Osteoblast (primary cell): ENCODE results near the gene BTBD3. TPM values are rescaled to one million over a fixed set of nuclear protein-coding genes. Genes with fewer than 3 reads are reported as not detected.

ENCODE experiments used
- DNase-seq: peaks from one replicate; pipeline ENCODE4 v3.0.0; 2011; ENCODE audit warnings: low spot score, mixed read lengths; ENCODE audit not compliant: insufficient read length; ENCODE audit errors: missing footprints
- H2AFZ ChIP-seq: 2 replicates; pipeline ENCODE4 v1.6.0; 2011; ENCODE audit warnings: mild to moderate bottlenecking, low read length
- H3K27ac ChIP-seq: 2 replicates; pipeline ENCODE4 v1.5.1; 2011; ENCODE audit warnings: mild to moderate bottlenecking, low read depth, low read length, moderate library complexity
- H3K27me3 ChIP-seq: 2 replicates; pipeline ENCODE4 v1.6.0; 2012; ENCODE audit warnings: mild to moderate bottlenecking, control low read depth, inconsistent platforms, low read length, moderate library complexity; ENCODE audit not compliant: insufficient read depth
- H3K36me3 ChIP-seq: 2 replicates; pipeline ENCODE4 v1.5.1; 2011; ENCODE audit warnings: mild to moderate bottlenecking, low read length, control low read depth, moderate library complexity; ENCODE audit not compliant: insufficient read depth
- H3K4me1 ChIP-seq: 2 replicates; pipeline ENCODE4 v1.5.1; 2011; ENCODE audit warnings: mild to moderate bottlenecking, low read length, control low read depth, moderate library complexity; ENCODE audit not compliant: insufficient read depth
- H3K4me2 ChIP-seq: 2 replicates; pipeline ENCODE4 v1.6.0; 2011; ENCODE audit warnings: mild to moderate bottlenecking, low read length; ENCODE audit not compliant: insufficient read depth
- H3K4me3 ChIP-seq: fragments of 200-600 bp; sonication (generic); 3 replicates; pipeline ENCODE4 v1.5.1; 2012; ENCODE audit warnings: mild to moderate bottlenecking, low read length, inconsistent platforms; ENCODE audit not compliant: insufficient read depth
- H3K79me2 ChIP-seq: 2 replicates; pipeline ENCODE4 v1.6.0; 2012; ENCODE audit warnings: mild to moderate bottlenecking, low read length, control low read depth, inconsistent platforms; ENCODE audit not compliant: insufficient read depth
- H3K9me3 ChIP-seq: 2 replicates; pipeline ENCODE4 v1.5.1; 2011; ENCODE audit warnings: low read depth, low read length, control low read depth
- H4K20me1 ChIP-seq: 2 replicates; pipeline ENCODE4 v1.6.0; 2012; ENCODE audit warnings: mild to moderate bottlenecking, low read length, control low read depth; ENCODE audit not compliant: insufficient read depth
- CTCF ChIP-seq: IDR thresholded peaks from 2 replicates; pipeline ENCODE4 v1.5.1; 2011; ENCODE audit warnings: mild to moderate bottlenecking, low read depth, low read length, moderate library complexity; ENCODE audit errors: extremely low read depth
- total RNA-seq: library from RNA; depleted of rRNA; stranded (reverse); fragments of >200 nt; gene quantifications from 2 replicates; pipeline ENCODE4 v1.2.3, GENCODE V29; 2012

The BTBD3 gene
- total RNA-seq, result 17.4 and 18.9 TPM in 2 replicates

- peak within 1 kb of the TSS; percentile 44 for H3K4me2 ChIP-seq
- H4K20me1 ChIP-seq, result peaks cover 4% of the 10 kb centered on the region
- H2AFZ ChIP-seq, result no peak within 1 kb of the TSS
- H3K79me2 ChIP-seq, result peaks cover 62% of the 10 kb centered on the region
- H3K27me3 ChIP-seq, result no peaks in the 10 kb centered on the region
- no peak for TF ChIP-seq CTCF
- no peak for DNase-seq
- H3K36me3 ChIP-seq, result peaks cover 3% of the 10 kb centered on the region
- H3K9me3 ChIP-seq, result no peaks in the 10 kb centered on the region
- peak within 1 kb of the TSS; percentile 40 for H3K4me3 ChIP-seq
- H3K4me1 ChIP-seq, result peaks cover 2% of the 10 kb centered on the region
- H3K27ac ChIP-seq, result no peak within 1 kb of the TSS
Observed at GRCh38 chr20:11917663-11918062, at the start of gene BTBD3. Gene BTBD3 (plus strand): TSS chr20:11917893. CDS start chr20:11918276, 383 bp downstream.

GRCh38 chr20:11869641-11870040, 48.1 kb upstream of the BTBD3 start:
- Histone ChIP-seq H3K9me3 (no peaks in the 10 kb centered on the region), H3K27me3 (peaks cover 3% of the 10 kb centered on the region), H2AFZ (no peak overlapping the region), H3K4me3 (no peak overlapping the region), H4K20me1 (no peaks in the 10 kb centered on the region), H3K79me2 (no peaks in the 10 kb centered on the region), H3K27ac (no peak overlapping the region), H3K4me1 (no peaks in the 10 kb centered on the region), H3K36me3 (no peaks in the 10 kb centered on the region), H3K4me2 (no peak overlapping the region)
- DNase-seq, result no peak
- no peak for TF ChIP-seq CTCF

- Histone ChIP-seq H4K20me1 (no peaks in the 10 kb centered on the region), H3K79me2 (no peaks in the 10 kb centered on the region), H2AFZ (no peak overlapping the region), H3K36me3 (no peaks in the 10 kb centered on the region), H3K27me3 (peaks cover 3% of the 10 kb centered on the region), H3K4me2 (no peak overlapping the region), H3K27ac (no peak overlapping the region), H3K4me3 (no peak overlapping the region), H3K9me3 (no peaks in the 10 kb centered on the region), H3K4me1 (no peaks in the 10 kb centered on the region)
- no peak for DNase-seq
- no peak for TF ChIP-seq CTCF
Observed at GRCh38 chr20:11870411-11870810, 47.3 kb upstream of the BTBD3 start.

- H3K27me3 ChIP-seq, result peaks cover 3% of the 10 kb centered on the region
- H3K4me1 ChIP-seq, result no peaks in the 10 kb centered on the region
- H4K20me1 ChIP-seq, result no peaks in the 10 kb centered on the region
- no peak overlapping the region for H2AFZ ChIP-seq
- no peak for DNase-seq
- H3K9me3 ChIP-seq, result no peaks in the 10 kb centered on the region
- H3K4me3 ChIP-seq, result no peak overlapping the region
- H3K27ac ChIP-seq, result no peak overlapping the region
- H3K79me2 ChIP-seq, result no peaks in the 10 kb centered on the region
- H3K36me3 ChIP-seq, result no peaks in the 10 kb centered on the region
- no peak for TF ChIP-seq CTCF
- H3K4me2 ChIP-seq, result no peak overlapping the region
Observed at GRCh38 chr20:11876555-11876954, 41.1 kb upstream of the BTBD3 start.
